Transverse colon (tissue), 3 donors: ENCODE data around the gene OR51L1.

ENCODE experiments used
- CTCF ChIP-seq, 5 experiments: fragments of 200-600 bp in 3 of 5; fragments of 450-650 bp in 2 of 5; sonication (generic) in 3 of 5; IDR thresholded peaks; 1 replicate in 2 of 5; 2 replicates in 3 of 5; pipeline ENCODE4 v1.5.1; 2016 to 2017; ENCODE audit warnings: antibody characterized with exemption in 5 of 5, inconsistent platforms in 3 of 5, mild to moderate bottlenecking in 2 of 5, moderate library complexity in 1 of 5
- EP300 ChIP-seq: sonication (generic); formaldehyde crosslinking; IDR thresholded peaks from one replicate; pipeline ENCODE4 v1.6.1; 2017; ENCODE audit warnings: antibody characterized with exemption, low read depth
- POLR2A ChIP-seq: fragments of 450-650 bp; IDR thresholded peaks from one replicate; pipeline ENCODE4 v1.6.1; 2016; ENCODE audit warnings: antibody characterized with exemption, mild to moderate bottlenecking, moderate library complexity

GRCh38 chr11:5036669-5037068 lies 42.0 kb downstream of the OR51L1 start:
- TF ChIP-seq POLR2A (no peak), CTCF (IDR thresholded peaks at IDR 0.05) (no peak), EP300 (no peak)
